ENCODE data around the gene SDC4. TPM values are rescaled to one million over a fixed set of nuclear protein-coding genes. Genes with fewer than 3 reads are reported as not detected.

Gene SDC4
- total and polyA plus RNA-seq, 2 experiments from 2014 or later: 410 to 454 TPM

DNA sequence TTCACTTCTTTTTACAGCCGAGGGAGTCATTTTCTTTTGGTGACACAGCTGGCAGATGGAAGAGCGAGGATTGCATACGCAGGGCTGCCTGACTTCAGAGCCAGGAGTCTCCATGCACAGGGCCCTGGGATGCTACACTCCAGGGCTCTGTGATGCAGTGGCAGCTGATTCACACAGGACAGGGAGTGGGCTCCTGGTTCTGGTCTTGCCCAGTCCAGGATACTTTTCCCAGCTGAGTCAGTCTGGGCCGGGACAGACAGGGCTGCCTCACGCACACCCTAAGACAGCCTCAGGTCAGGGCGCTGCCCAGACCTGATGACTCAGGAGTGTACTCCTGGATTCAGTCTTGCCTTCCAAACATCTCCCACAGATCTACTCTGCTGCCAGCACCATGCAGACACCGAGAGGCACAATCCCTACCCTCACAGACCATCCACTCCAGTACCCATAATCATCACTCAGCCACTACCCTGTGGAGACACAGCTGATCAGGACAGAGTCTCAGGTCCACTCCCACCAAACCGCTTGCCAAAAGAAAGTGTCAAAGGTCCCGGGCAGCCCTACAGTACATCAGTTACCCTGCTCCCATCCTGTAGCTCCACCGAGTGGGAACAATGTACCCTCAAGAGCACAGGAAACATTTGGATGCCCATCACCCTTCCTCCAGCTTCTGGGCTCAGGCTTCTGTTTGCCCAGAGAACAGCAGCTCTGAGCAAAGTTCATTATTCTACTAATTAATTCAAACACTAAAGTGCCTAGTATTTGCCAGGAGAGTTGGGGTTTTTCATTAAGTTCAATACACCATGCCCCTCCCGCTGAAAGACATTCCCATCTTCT, 11.5 kb downstream of the SDC4 start:
- Histone ChIP-seq H3K79me2 (ENCODE audit: insufficient read depth) (peaks cover 78% of the 10 kb centered on the region), H3K27ac (peak overlapping the region; percentile 99), H3K4me1 (ENCODE audit: insufficient read depth) (peaks cover 61% of the 10 kb centered on the region), H3K4me3 (no peak overlapping the region), H3K36me3 (ENCODE audit: low read depth) (peaks cover 68% of the 10 kb centered on the region), H3K4me2 (ENCODE audit: unreplicated experiment) (peak overlapping the region; percentile 74), H3F3A (ENCODE audit: insufficient read depth) (peaks cover 88% of the 10 kb centered on the region), H2AFZ (no peak overlapping the region), H3K9me3 (ENCODE audit: low read depth) (no peaks in the 10 kb centered on the region), H3K9me2 (ENCODE audit: insufficient read depth) (no peaks in the 10 kb centered on the region), H4K20me1 (ENCODE audit: insufficient read depth) (no peaks in the 10 kb centered on the region), H3K27me3 (replicated peaks; ENCODE audit: insufficient read depth) (no peaks in the 10 kb centered on the region), H3K9ac (peak overlapping the region; percentile 81)
- peak; percentile 99 for DNase-seq
- WGBS, 2 experiments (ENCODE audit: low coverage in 1 of 2, low lambda C conversion rate in 2 of 2, missing lambda C conversion rate in 2 of 2): 23 to 25% methylated on average over 11 of the region's 11 CpGs
- TF ChIP-seq EZH2phosphoT487 (IDR thresholded peaks at IDR 0.05; ENCODE audit: insufficient read depth, low read depth) (no peak), EZH2 (IDR thresholded peaks at IDR 0.05; ENCODE audit: insufficient read depth, poor library complexity, severe bottlenecking) (no peak)
- in situ Hi-C loops (cut with MboI): no loop called here

DNA sequence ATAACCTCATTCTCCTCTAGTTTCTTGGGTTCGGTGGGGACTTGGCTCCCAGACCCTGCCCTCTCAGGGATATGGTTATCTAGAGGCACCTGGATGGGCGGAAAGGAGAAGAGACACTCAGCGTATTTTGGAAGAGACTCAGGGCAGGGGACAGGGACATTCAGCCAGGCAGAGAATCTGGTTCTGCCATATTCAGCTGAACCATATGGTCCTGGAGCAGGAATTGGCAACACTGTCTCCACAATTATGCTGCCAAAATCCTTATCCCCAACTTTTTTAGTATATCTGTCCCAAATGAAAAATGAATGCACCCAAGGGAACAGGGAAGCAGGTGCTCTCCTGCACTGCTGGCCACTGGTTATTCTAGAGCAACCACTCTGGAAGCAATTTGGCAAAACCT, 17.7 kb downstream of the SDC4 start:
- in situ Hi-C loops (cut with MboI): no loop called here
- Histone ChIP-seq H3K9me2 (ENCODE audit: insufficient read depth) (no peaks in the 10 kb centered on the region), H3K27me3 (replicated peaks; ENCODE audit: insufficient read depth) (no peaks in the 10 kb centered on the region), H2AFZ (no peak overlapping the region), H3K27ac (no peak overlapping the region), H3K36me3 (ENCODE audit: low read depth) (peaks cover 90% of the 10 kb centered on the region), H3K9ac (no peak overlapping the region), H3K79me2 (ENCODE audit: insufficient read depth) (peaks cover 75% of the 10 kb centered on the region), H3K9me3 (ENCODE audit: low read depth) (no peaks in the 10 kb centered on the region), H3K4me2 (ENCODE audit: unreplicated experiment) (no peak overlapping the region), H3K4me1 (ENCODE audit: insufficient read depth) (peaks cover 7% of the 10 kb centered on the region), H3F3A (ENCODE audit: insufficient read depth) (peaks cover 92% of the 10 kb centered on the region), H3K4me3 (no peak overlapping the region), H4K20me1 (ENCODE audit: insufficient read depth) (no peaks in the 10 kb centered on the region)
- TF ChIP-seq EZH2 (IDR thresholded peaks at IDR 0.05; ENCODE audit: insufficient read depth, poor library complexity, severe bottlenecking) (no peak), EZH2phosphoT487 (IDR thresholded peaks at IDR 0.05; ENCODE audit: insufficient read depth, low read depth) (no peak)
- no peak for DNase-seq
- WGBS, 2 experiments (ENCODE audit: low coverage in 1 of 2, low lambda C conversion rate in 2 of 2, missing lambda C conversion rate in 2 of 2): 95 to 97% methylated on average over 3 of the region's 3 CpGs

DNA sequence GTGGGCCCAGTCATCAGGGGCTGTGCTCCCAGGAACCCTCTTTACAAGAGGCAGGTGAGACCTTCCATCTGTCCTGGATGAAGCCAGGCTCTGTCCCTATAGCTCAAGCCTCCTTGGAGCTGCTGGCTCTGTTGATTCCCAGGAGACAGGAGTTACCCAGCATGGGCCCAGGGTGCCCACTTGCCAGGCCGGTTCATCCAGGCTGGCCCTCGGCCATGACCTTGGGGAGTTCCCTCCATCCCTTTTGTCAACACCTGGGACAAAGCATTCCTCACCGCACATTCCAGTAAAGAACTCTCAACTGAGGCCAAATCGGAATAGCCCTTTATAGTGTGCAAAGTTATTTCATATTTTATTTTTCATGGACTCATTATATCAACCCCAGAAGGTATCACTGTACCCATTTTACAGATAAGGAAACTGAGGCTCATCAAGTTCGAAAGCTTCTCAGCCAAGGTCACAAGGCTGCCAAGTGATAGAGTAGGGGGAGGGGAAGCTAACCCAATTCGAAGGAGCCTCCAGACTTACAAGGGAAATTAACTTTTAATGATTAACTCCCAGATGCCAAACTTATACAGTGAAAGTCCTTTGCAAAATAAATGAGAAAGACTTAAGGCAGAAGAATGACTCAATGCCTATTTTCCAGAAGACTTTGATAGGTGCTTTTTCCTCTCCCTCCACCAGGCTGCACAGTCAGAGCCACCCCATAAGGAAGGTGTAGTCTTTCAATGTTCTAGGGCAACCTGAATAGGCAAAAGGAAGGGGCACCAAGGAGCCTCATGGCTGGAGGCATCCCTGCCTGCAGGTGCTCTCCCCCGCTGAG, 18.5 kb downstream of the SDC4 start:
- no peak for DNase-seq
- 87% methylated on average over 7 of the region's 7 CpGs for WGBS, 2 experiments (ENCODE audit: low coverage in 1 of 2, low lambda C conversion rate in 2 of 2, missing lambda C conversion rate in 2 of 2)
- peaks cover 68% of the 10 kb centered on the region for H3K79me2 ChIP-seq (ENCODE audit: insufficient read depth)
- in situ Hi-C loops (cut with MboI): no loop called here
- peaks cover 88% of the 10 kb centered on the region for H3K36me3 ChIP-seq (ENCODE audit: low read depth)
- no peak overlapping the region for H3K4me2 ChIP-seq (ENCODE audit: unreplicated experiment)
- H3K27me3 ChIP-seq (replicated peaks; ENCODE audit: insufficient read depth): no peaks in the 10 kb centered on the region
- peaks cover under 1% of the 10 kb centered on the region; the same call in 1 of the 2 replicates for H3K4me1 ChIP-seq (ENCODE audit: insufficient read depth)
- H4K20me1 ChIP-seq (ENCODE audit: insufficient read depth): no peaks in the 10 kb centered on the region
- no peak overlapping the region for H2AFZ ChIP-seq
- H3K9ac ChIP-seq: no peak overlapping the region
- no peaks in the 10 kb centered on the region for H3K9me3 ChIP-seq (ENCODE audit: low read depth)
- no peaks in the 10 kb centered on the region for H3K9me2 ChIP-seq (ENCODE audit: insufficient read depth)
- H3K27ac ChIP-seq: peak overlapping the region; percentile 21; the same call in 1 of the 2 replicates
- peaks cover 90% of the 10 kb centered on the region for H3F3A ChIP-seq (ENCODE audit: insufficient read depth)
- H3K4me3 ChIP-seq: no peak overlapping the region
- TF ChIP-seq EZH2 (IDR thresholded peaks at IDR 0.05; ENCODE audit: insufficient read depth, poor library complexity, severe bottlenecking): no peak
- TF ChIP-seq EZH2phosphoT487 (IDR thresholded peaks at IDR 0.05; ENCODE audit: insufficient read depth, low read depth): no peak

DNA sequence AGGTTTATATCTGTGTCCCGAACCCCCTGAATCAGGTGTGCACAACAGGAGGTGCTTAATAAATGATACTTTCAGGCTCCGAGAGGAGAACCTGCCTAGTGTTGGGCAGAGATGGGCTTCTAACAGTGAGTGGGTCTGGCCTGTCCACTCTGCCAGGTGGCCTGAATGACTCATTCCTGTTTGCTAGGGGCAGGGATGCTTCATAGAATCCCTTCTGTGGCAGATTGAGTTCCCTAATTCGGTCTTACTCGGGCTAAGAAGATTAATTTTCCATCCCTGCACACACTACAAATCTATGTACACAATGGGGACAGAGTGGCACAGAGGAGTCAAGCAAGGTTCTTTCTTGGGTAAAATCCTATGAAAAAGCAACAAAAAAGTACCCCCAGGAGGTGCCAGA, 19.8 kb downstream of the SDC4 start:
- no peak overlapping the region for H3K4me3 ChIP-seq
- no peaks in the 10 kb centered on the region for H4K20me1 ChIP-seq (ENCODE audit: insufficient read depth)
- DNase-seq: no peak
- in situ Hi-C loops (cut with MboI): no loop called here
- no peaks in the 10 kb centered on the region for H3K27me3 ChIP-seq (replicated peaks; ENCODE audit: insufficient read depth)
- no peak overlapping the region for H2AFZ ChIP-seq
- 95 to 98% methylated on average over 4 of the region's 4 CpGs for WGBS, 2 experiments (ENCODE audit: low coverage in 1 of 2, low lambda C conversion rate in 2 of 2, missing lambda C conversion rate in 2 of 2)
- H3K79me2 ChIP-seq (ENCODE audit: insufficient read depth): peaks cover 55% of the 10 kb centered on the region
- H3K36me3 ChIP-seq (ENCODE audit: low read depth): peaks cover 78% of the 10 kb centered on the region
- H3K9me3 ChIP-seq (ENCODE audit: low read depth): no peaks in the 10 kb centered on the region
- H3K9me2 ChIP-seq (ENCODE audit: insufficient read depth): no peaks in the 10 kb centered on the region
- 0 out of 2 replicates have a peak overlapping the region, but pooled peaks have one; percentile 11 for H3K27ac ChIP-seq
- no peak overlapping the region for H3K4me2 ChIP-seq (ENCODE audit: unreplicated experiment)
- TF ChIP-seq EZH2 (IDR thresholded peaks at IDR 0.05; ENCODE audit: insufficient read depth, poor library complexity, severe bottlenecking) (no peak), EZH2phosphoT487 (IDR thresholded peaks at IDR 0.05; ENCODE audit: insufficient read depth, low read depth) (no peak)
- H3K4me1 ChIP-seq (ENCODE audit: insufficient read depth): no peaks in the 10 kb centered on the region
- no peak overlapping the region for H3K9ac ChIP-seq
- H3F3A ChIP-seq (ENCODE audit: insufficient read depth): peaks cover 92% of the 10 kb centered on the region
